Measurements from ENCODE around the gene THEMIS.

- TF ChIP-seq TAF1 (IDR thresholded peaks at IDR 0.05; ENCODE audit: borderline replicate concordance, low read depth, low read length), result no peak
- TF ChIP-seq POLR2A (IDR thresholded peaks at IDR 0.05; ENCODE audit: low read depth, low read length), result no peak
Observed at GRCh38 chr6:127854009-127854408, 46.8 kb downstream of the THEMIS start.
